Activated CD4-positive, alpha-beta T cell treated with anti-CD3 and anti-CD28 coated beads for 1 hour (primary cell): ENCODE measurements around the gene EMILIN1.

Experiments
- DNase-seq: peaks from one replicate; pipeline ENCODE4 v3.0.0-alpha.2; 2020

Gene EMILIN1

GRCh38 chr2:27127883-27128667 lies 49.7 kb downstream of the EMILIN1 start:
- DNase-seq: no peak

- DNase-seq: no peak
Observed at GRCh38 chr2:27128668-27129571, 50.5 kb downstream of the EMILIN1 start.

GRCh38 chr2:27130396-27130795 lies 52.0 kb downstream of the EMILIN1 start:
- no peak for DNase-seq

- no peak for DNase-seq
Observed at GRCh38 chr2:27131429-27131828, 53.0 kb downstream of the EMILIN1 start.

- DNase-seq: no peak
Observed at GRCh38 chr2:27133195-27133875, 54.9 kb downstream of the EMILIN1 start.

- peak; percentile 98 for DNase-seq
Observed at GRCh38 chr2:27133905-27134780, 55.7 kb downstream of the EMILIN1 start, which contains the start of gene PREB. Gene PREB, minus strand, starts transcription at chr2:27134636. Its CDS starts 215 bp downstream, at chr2:27134421.

- DNase-seq: no peak
Observed at GRCh38 chr2:27134781-27135477, 56.5 kb downstream of the EMILIN1 start.

- no peak for DNase-seq
Observed at GRCh38 chr2:27135478-27135955, 57.1 kb downstream of the EMILIN1 start.
